Measurements from ENCODE around the gene OTOP2.

Gene OTOP2

GRCh38 chr17:74952431-74953133 lies 28.5 kb downstream of the OTOP2 start:
- H3K9me3 ChIP-seq (ENCODE audit: insufficient read depth, low read depth, low read length) = no peaks in the 10 kb centered on the region
- no peaks in the 10 kb centered on the region for H3K4me1 ChIP-seq (ENCODE audit: insufficient read depth, low read length, poor library complexity, severe bottlenecking)
- TF ChIP-seq EZH2phosphoT487 (IDR thresholded peaks at IDR 0.05; ENCODE audit: borderline replicate concordance) (no peak), CTCF (conservative IDR thresholded peaks at IDR 0.05; ENCODE audit: low read length) (no peak)
- H3K79me2 ChIP-seq (ENCODE audit: insufficient read depth, low read length) = no peaks in the 10 kb centered on the region
- H3K27me3 ChIP-seq (ENCODE audit: insufficient read depth, low read length, poor library complexity, severe bottlenecking) = no peaks in the 10 kb centered on the region
- no peaks in the 10 kb centered on the region for H4K20me1 ChIP-seq (ENCODE audit: insufficient read depth, low read length, poor library complexity, severe bottlenecking)
- H3K9me2 ChIP-seq (replicated peaks; ENCODE audit: low read depth, low read length) = no peaks in the 10 kb centered on the region
- H3K36me3 ChIP-seq (ENCODE audit: insufficient read depth, low read length) = no peaks in the 10 kb centered on the region
- no peak overlapping the region for H2AFZ ChIP-seq (ENCODE audit: low read length)
- H3K4me2 ChIP-seq (ENCODE audit: low read depth, low read length, poor library complexity, severe bottlenecking) = no peak overlapping the region
- no peak overlapping the region for H3K4me3 ChIP-seq (ENCODE audit: low read length, poor library complexity, severe bottlenecking)
- H3F3A ChIP-seq (ENCODE audit: low read depth) = no peaks in the 10 kb centered on the region
- no peak overlapping the region for H3K9ac ChIP-seq (ENCODE audit: low read depth, low read length, poor library complexity, severe bottlenecking)

- no peaks in the 10 kb centered on the region for H3K27me3 ChIP-seq (ENCODE audit: insufficient read depth, low read length, poor library complexity, severe bottlenecking)
- no peak overlapping the region for H2AFZ ChIP-seq (ENCODE audit: low read length)
- H3K4me1 ChIP-seq (ENCODE audit: insufficient read depth, low read length, poor library complexity, severe bottlenecking) = no peaks in the 10 kb centered on the region
- H4K20me1 ChIP-seq (ENCODE audit: insufficient read depth, low read length, poor library complexity, severe bottlenecking) = no peaks in the 10 kb centered on the region
- no peak overlapping the region for H3K4me3 ChIP-seq (ENCODE audit: low read length, poor library complexity, severe bottlenecking)
- no peaks in the 10 kb centered on the region for H3K9me3 ChIP-seq (ENCODE audit: insufficient read depth, low read depth, low read length)
- TF ChIP-seq CTCF (conservative IDR thresholded peaks at IDR 0.05; ENCODE audit: low read length) (no peak), EZH2phosphoT487 (IDR thresholded peaks at IDR 0.05; ENCODE audit: borderline replicate concordance) (no peak)
- no peak overlapping the region for H3K9ac ChIP-seq (ENCODE audit: low read depth, low read length, poor library complexity, severe bottlenecking)
- H3K9me2 ChIP-seq (replicated peaks; ENCODE audit: low read depth, low read length) = no peaks in the 10 kb centered on the region
- no peak overlapping the region for H3K4me2 ChIP-seq (ENCODE audit: low read depth, low read length, poor library complexity, severe bottlenecking)
- H3K79me2 ChIP-seq (ENCODE audit: insufficient read depth, low read length) = no peaks in the 10 kb centered on the region
- H3K36me3 ChIP-seq (ENCODE audit: insufficient read depth, low read length) = no peaks in the 10 kb centered on the region
- no peaks in the 10 kb centered on the region for H3F3A ChIP-seq (ENCODE audit: low read depth)
These were observed 29.1 kb downstream of the OTOP2 start for GRCh38 chr17:74953134-74953687.

- no peak overlapping the region for H3K4me2 ChIP-seq (ENCODE audit: low read depth, low read length, poor library complexity, severe bottlenecking)
- no peaks in the 10 kb centered on the region for H3K9me3 ChIP-seq (ENCODE audit: insufficient read depth, low read depth, low read length)
- H4K20me1 ChIP-seq (ENCODE audit: insufficient read depth, low read length, poor library complexity, severe bottlenecking) = no peaks in the 10 kb centered on the region
- no peaks in the 10 kb centered on the region for H3K4me1 ChIP-seq (ENCODE audit: insufficient read depth, low read length, poor library complexity, severe bottlenecking)
- no peaks in the 10 kb centered on the region for H3K36me3 ChIP-seq (ENCODE audit: insufficient read depth, low read length)
- no peaks in the 10 kb centered on the region for H3K79me2 ChIP-seq (ENCODE audit: insufficient read depth, low read length)
- H3F3A ChIP-seq (ENCODE audit: low read depth) = no peaks in the 10 kb centered on the region
- no peak overlapping the region for H3K9ac ChIP-seq (ENCODE audit: low read depth, low read length, poor library complexity, severe bottlenecking)
- H2AFZ ChIP-seq (ENCODE audit: low read length) = no peak overlapping the region
- no peak overlapping the region for H3K4me3 ChIP-seq (ENCODE audit: low read length, poor library complexity, severe bottlenecking)
- H3K9me2 ChIP-seq (replicated peaks; ENCODE audit: low read depth, low read length) = no peaks in the 10 kb centered on the region
- H3K27me3 ChIP-seq (ENCODE audit: insufficient read depth, low read length, poor library complexity, severe bottlenecking) = no peaks in the 10 kb centered on the region
- TF ChIP-seq EZH2phosphoT487 (IDR thresholded peaks at IDR 0.05; ENCODE audit: borderline replicate concordance) (no peak), CTCF (conservative IDR thresholded peaks at IDR 0.05; ENCODE audit: low read length) (no peak)
These were observed 30.0 kb downstream of the OTOP2 start for GRCh38 chr17:74954115-74954514.

Measured in Loucy (cell line).